Astrocyte (in vitro differentiated cells and primary cell): Measurements from ENCODE around the gene GUCY2D. TPM values are rescaled to one million over a fixed set of nuclear protein-coding genes. Genes with fewer than 3 reads are reported as not detected.

Experiments
- DNase-seq: peaks from one replicate; pipeline ENCODE4 v3.0.0-alpha.2; 2010; ENCODE audit warnings: low read depth
- FAIRE-seq: peaks from 2 replicates; lab custom pipeline; 2011; peaks lifted over from hg19 to GRCh38; lab: Jason Lieb, UNC
- H2AFZ ChIP-seq: 2 replicates; pipeline ENCODE4 v1.6.0; 2012; ENCODE audit warnings: low read depth, low read length, inconsistent platforms
- H3K27ac ChIP-seq: 2 replicates; pipeline ENCODE4 v1.5.1; 2011; ENCODE audit warnings: low read depth, low read length, inconsistent platforms
- H3K27me3 ChIP-seq: 2 replicates; pipeline ENCODE4 v1.6.0; 2011; ENCODE audit warnings: low read length, inconsistent platforms; ENCODE audit not compliant: insufficient read depth
- H3K36me3 ChIP-seq: 2 replicates; pipeline ENCODE4 v1.5.1; 2011; ENCODE audit warnings: low read length, inconsistent platforms; ENCODE audit not compliant: insufficient read depth
- H3K4me1 ChIP-seq: 2 replicates; pipeline ENCODE4 v1.5.1; 2011; ENCODE audit warnings: low read length, inconsistent platforms; ENCODE audit not compliant: insufficient read depth
- H3K4me2 ChIP-seq: 2 replicates; pipeline ENCODE4 v1.6.0; 2012; ENCODE audit warnings: low read length, inconsistent platforms
- H3K4me3 ChIP-seq: 2 replicates; pipeline ENCODE4 v1.5.1; 2011; ENCODE audit warnings: low read depth, mild to moderate bottlenecking, low read length, inconsistent platforms; ENCODE audit not compliant: insufficient read depth
- H3K79me2 ChIP-seq: 2 replicates; pipeline ENCODE4 v1.6.0; 2012; ENCODE audit warnings: mild to moderate bottlenecking, low read length, inconsistent platforms; ENCODE audit not compliant: insufficient read depth
- H3K9ac ChIP-seq: 2 replicates; pipeline ENCODE4 v1.6.0; 2012; ENCODE audit warnings: mild to moderate bottlenecking, low read length, inconsistent platforms
- H3K9me3 ChIP-seq: 2 replicates; pipeline ENCODE4 v1.5.1; 2012; ENCODE audit warnings: low read depth, mild to moderate bottlenecking, low read length, inconsistent platforms; ENCODE audit not compliant: insufficient read depth
- H4K20me1 ChIP-seq: 2 replicates; pipeline ENCODE4 v1.6.0; 2012; ENCODE audit warnings: low read length, inconsistent platforms; ENCODE audit not compliant: insufficient read depth
- H3K27ac Mint-ChIP-seq: one replicate; pipeline ENCODE4 v1.8.0; 2021; ENCODE audit warnings: mild to moderate bottlenecking, mixed read lengths; ENCODE audit not compliant: unreplicated experiment
- H3K27me3 Mint-ChIP-seq: one replicate; pipeline ENCODE4 v1.8.0; 2021; ENCODE audit warnings: low read depth, mixed read lengths; ENCODE audit not compliant: unreplicated experiment
- H3K36me3 Mint-ChIP-seq: one replicate; pipeline ENCODE4 v1.8.0; 2021; ENCODE audit warnings: low read depth, mixed read lengths; ENCODE audit not compliant: unreplicated experiment
- H3K4me1 Mint-ChIP-seq: one replicate; pipeline ENCODE4 v1.8.0; 2021; ENCODE audit warnings: low read depth, mixed read lengths; ENCODE audit not compliant: unreplicated experiment
- H3K4me3 Mint-ChIP-seq: one replicate; pipeline ENCODE4 v1.8.0; 2021; ENCODE audit warnings: mild to moderate bottlenecking, moderate library complexity, mixed read lengths; ENCODE audit not compliant: unreplicated experiment
- H3K9me3 Mint-ChIP-seq: one replicate; pipeline ENCODE4 v1.8.0; 2021; ENCODE audit warnings: mild to moderate bottlenecking, mixed read lengths; ENCODE audit not compliant: unreplicated experiment
- CTCF ChIP-seq: IDR thresholded peaks from 2 replicates; pipeline ENCODE4 v1.5.1; 2011; ENCODE audit warnings: low read depth, mild to moderate bottlenecking, inconsistent platforms, low read length, moderate library complexity; ENCODE audit not compliant: insufficient read depth
- EZH2 ChIP-seq: IDR thresholded peaks from 2 replicates; pipeline ENCODE4 v1.6.1; 2012; ENCODE audit warnings: mild to moderate bottlenecking, low read length, inconsistent platforms; ENCODE audit not compliant: insufficient read depth
- total RNA-seq: library from RNA; stranded (reverse); gene quantifications from 2 replicates; pipeline ENCODE4 v1.2.1, GENCODE V29; 2021

Gene GUCY2D
- total RNA-seq, 1 donor from 2014 or later, result not detected

GRCh38 chr17:8046929-8047768 lies 44.7 kb downstream of the GUCY2D start:
- H3K9me3 ChIP-seq, result no peaks in the 10 kb centered on the region
- no peak overlapping the region for H3K4me3 ChIP-seq
- DNase-seq (no peak), FAIRE-seq (no peak)
- H3K9me3 Mint-ChIP-seq, result no peaks in the 10 kb centered on the region
- H3K4me2 ChIP-seq, result no peak overlapping the region
- H3K4me1 ChIP-seq, result no peaks in the 10 kb centered on the region
- no peak overlapping the region for H3K9ac ChIP-seq
- H4K20me1 ChIP-seq, result no peaks in the 10 kb centered on the region
- H3K79me2 ChIP-seq, result no peaks in the 10 kb centered on the region
- H3K4me1 Mint-ChIP-seq, result no peaks in the 10 kb centered on the region
- no peak overlapping the region for H2AFZ ChIP-seq
- H3K27me3 Mint-ChIP-seq, result peaks cover 57% of the 10 kb centered on the region
- peaks cover 21% of the 10 kb centered on the region for H3K27me3 ChIP-seq
- TF ChIP-seq CTCF (no peak), EZH2 (no peak)
- no peaks in the 10 kb centered on the region for H3K36me3 ChIP-seq
- H3K27ac ChIP-seq, result no peak overlapping the region
- H3K36me3 Mint-ChIP-seq, result no peaks in the 10 kb centered on the region
- H3K27ac Mint-ChIP-seq, result no peak overlapping the region
- H3K4me3 Mint-ChIP-seq, result no peak overlapping the region

GRCh38 chr17:8047769-8048110 lies 45.3 kb downstream of the GUCY2D start:
- DNase-seq (no peak), FAIRE-seq (no peak)
- H3K79me2 ChIP-seq, result no peaks in the 10 kb centered on the region
- no peak for TF ChIP-seq CTCF
- TF ChIP-seq EZH2, result no peak
- H3K9ac ChIP-seq, result no peak overlapping the region
- Mint-ChIP-seq H3K4me3 (no peak overlapping the region), H3K27ac (no peak overlapping the region), H3K36me3 (no peaks in the 10 kb centered on the region), H3K9me3 (no peaks in the 10 kb centered on the region), H3K4me1 (no peaks in the 10 kb centered on the region), H3K27me3 (peaks cover 55% of the 10 kb centered on the region)
- H4K20me1 ChIP-seq, result no peaks in the 10 kb centered on the region
- no peak overlapping the region for H3K4me2 ChIP-seq
- no peaks in the 10 kb centered on the region for H3K36me3 ChIP-seq
- H2AFZ ChIP-seq, result no peak overlapping the region
- no peaks in the 10 kb centered on the region for H3K9me3 ChIP-seq
- H3K27me3 ChIP-seq, result peaks cover 25% of the 10 kb centered on the region
- no peaks in the 10 kb centered on the region for H3K4me1 ChIP-seq
- H3K27ac ChIP-seq, result no peak overlapping the region
- H3K4me3 ChIP-seq, result no peak overlapping the region

GRCh38 chr17:8048236-8048635 lies 45.8 kb downstream of the GUCY2D start:
- TF ChIP-seq EZH2, result no peak
- TF ChIP-seq CTCF, result no peak
- Histone ChIP-seq H4K20me1 (no peaks in the 10 kb centered on the region), H3K9me3 (no peaks in the 10 kb centered on the region), H3K4me3 (no peak overlapping the region), H3K4me2 (no peak overlapping the region), H3K9ac (no peak overlapping the region), H3K27me3 (peaks cover 25% of the 10 kb centered on the region), H2AFZ (no peak overlapping the region), H3K79me2 (no peaks in the 10 kb centered on the region), H3K27ac (no peak overlapping the region), H3K4me1 (no peaks in the 10 kb centered on the region), H3K36me3 (no peaks in the 10 kb centered on the region)
- H3K27me3 Mint-ChIP-seq, result peaks cover 51% of the 10 kb centered on the region
- H3K4me1 Mint-ChIP-seq, result no peaks in the 10 kb centered on the region
- no peak overlapping the region for H3K27ac Mint-ChIP-seq
- DNase-seq, result no peak
- H3K36me3 Mint-ChIP-seq, result no peaks in the 10 kb centered on the region
- no peak for FAIRE-seq
- H3K9me3 Mint-ChIP-seq, result no peaks in the 10 kb centered on the region
- no peak overlapping the region for H3K4me3 Mint-ChIP-seq
